Testis (tissue), 5 donors: ENCODE measurements around the gene TGFBR2. TPM values are rescaled to one million over a fixed set of nuclear protein-coding genes. Genes with fewer than 3 reads are reported as not detected.

Source experiments
- DNase-seq: peaks from one replicate; pipeline ENCODE4 v3.0.0-alpha.2; 2019
- H3K27ac ChIP-seq, 2 donors: fragments of 200-600 bp; sonication (generic); one replicate each; pipeline ENCODE4 v1.5.1; 2019
- H3K27me3 ChIP-seq: fragments of 200-600 bp; sonication (generic); one replicate; pipeline ENCODE4 v1.5.1; 2019
- H3K36me3 ChIP-seq: fragments of 200-600 bp; sonication (generic); one replicate; pipeline ENCODE4 v1.5.1; 2017; ENCODE audit warnings: low read depth; ENCODE audit errors: missing control alignments
- H3K4me1 ChIP-seq: fragments of 200-600 bp; sonication (generic); one replicate; pipeline ENCODE4 v1.5.1; 2019
- H3K4me3 ChIP-seq, 2 donors: fragments of 200-600 bp; sonication (generic); one replicate each; pipeline ENCODE4 v1.5.1; 2017 to 2019
- H3K9me3 ChIP-seq: fragments of 200-600 bp; sonication (generic); one replicate; pipeline ENCODE4 v1.5.1; 2017
- CTCF ChIP-seq, 3 experiments: fragments of 450-650 bp in 2 of 3; fragments of 200-600 bp in 1 of 3; sonication (generic) in 1 of 3; IDR thresholded peaks; one replicate each; pipeline ENCODE4 v1.5.1; 2016 to 2019; ENCODE audit warnings: antibody characterized with exemption in 3 of 3, mild to moderate bottlenecking in 2 of 3, moderate library complexity in 1 of 3
- POLR2A ChIP-seq: fragments of 450-650 bp; IDR thresholded peaks from one replicate; pipeline ENCODE4 v1.6.1; 2017; ENCODE audit warnings: antibody characterized with exemption, mild to moderate bottlenecking, moderate library complexity
- WGBS, 2 donors: methylation state at CpG; one replicate each; pipeline ENCODE4 v1.1.5; 2018; 5-methylcytosine and 5-hydroxymethylcytosine counted together
- intact Hi-C: fragments of 100-400 bp; cut with DNase I; formaldehyde crosslinking; loops from one replicate; pipeline ENCODE4 v1.15.1; 2023; ENCODE audit warnings: low total_unique reads
- long read RNA-seq, 2 donors: transcript quantifications; one replicate each; lab custom pipeline, GENCODE V29; 2026
- polyA plus RNA-seq: library from polyadenylated mRNA; stranded (reverse); fragments of 350-450 nt; fragmentation: Illumina TruSeq; extraction: RNeasy Lipid Tissue Mini Kit (QIAGEN cat#74804); gene quantifications from one replicate; pipeline ENCODE4 v1.2.3, GENCODE V29; 2014; ENCODE audit warnings: low read depth, low replicate concordance; ENCODE audit not compliant: insufficient read depth
- total RNA-seq, 2 donors: library from RNA; depleted of rRNA; stranded (reverse); fragments of >200 nt; gene quantifications; one replicate each; pipeline ENCODE4 v1.2.3, GENCODE V29; 2016

TGFBR2 gene
- total RNA-seq (10 to 100 TPM; 18.7 to 26.1 TPM), polyA plus RNA-seq (35.3 TPM)
- long read RNA-seq, donor 1, full-length matches to known transcripts, result 6 of 6 reads
- long read RNA-seq, donor 1, partial matches to known transcripts, result 0 of 6 reads
- long read RNA-seq, donor 1, other reads (novel, unspliced or antisense), result 0 of 6 reads
- long read RNA-seq, donor 2, full-length matches to known transcripts, result 9 of 9 reads
- long read RNA-seq, donor 2, partial matches to known transcripts, result 0 of 9 reads
- long read RNA-seq, donor 2, other reads (novel, unspliced or antisense), result 0 of 9 reads

- DNase-seq, result peak; percentile 89
- H3K4me1 ChIP-seq, result no peaks in the 10 kb centered on the region
- WGBS, 2 donors, result 0% methylated on average over 23 to 42 of the region's 71 CpGs
- TF ChIP-seq POLR2A (no peak), CTCF (IDR thresholded peaks at IDR 0.05) (peak in 2 of 3 experiments; percentile 17 to 20)
- peak within 1 kb of the TSS; percentile 92 to 93 for H3K27ac ChIP-seq
- H3K27me3 ChIP-seq, result no peaks in the 10 kb centered on the region
- H3K36me3 ChIP-seq, result no peaks in the 10 kb centered on the region
- H3K4me3 ChIP-seq, result peak within 1 kb of the TSS; percentile 83 to 98
- no peaks in the 10 kb centered on the region for H3K9me3 ChIP-seq
- intact Hi-C loops, result no loop called here
Observed at GRCh38 chr3:30606301-30607031, at the start of gene TGFBR2. Gene TGFBR2, plus strand, starts transcription at chr3:30606601. Its CDS starts 283 bp downstream, at chr3:30606884.

GRCh38 chr3:30557746-30558303 lies 48.6 kb upstream of the TGFBR2 start:
- 86 to 92% methylated on average over 1 of the region's 1 CpG for WGBS, 2 donors
- H3K36me3 ChIP-seq, result no peaks in the 10 kb centered on the region
- H3K27ac ChIP-seq, result no peak overlapping the region
- TF ChIP-seq POLR2A (no peak), CTCF (IDR thresholded peaks at IDR 0.05) (no peak)
- no peak overlapping the region for H3K4me3 ChIP-seq
- no peaks in the 10 kb centered on the region for H3K9me3 ChIP-seq
- no peaks in the 10 kb centered on the region for H3K4me1 ChIP-seq
- H3K27me3 ChIP-seq, result no peaks in the 10 kb centered on the region
- DNase-seq, result no peak
- intact Hi-C loops, result no loop called here

GRCh38 chr3:30563956-30564355 lies 42.4 kb upstream of the TGFBR2 start:
- Histone ChIP-seq H3K27me3 (no peaks in the 10 kb centered on the region), H3K4me3 (no peak overlapping the region), H3K9me3 (no peaks in the 10 kb centered on the region), H3K4me1 (no peaks in the 10 kb centered on the region), H3K36me3 (no peaks in the 10 kb centered on the region), H3K27ac (no peak overlapping the region)
- intact Hi-C loops, result no loop called here
- DNase-seq, result no peak
- 74 to 96% methylated on average over 1 of the region's 1 CpG for WGBS, 2 donors
- TF ChIP-seq CTCF (IDR thresholded peaks at IDR 0.05) (no peak), POLR2A (no peak)

- DNase-seq, result no peak
- Histone ChIP-seq H3K4me1 (no peaks in the 10 kb centered on the region), H3K9me3 (no peaks in the 10 kb centered on the region), H3K4me3 (no peak overlapping the region), H3K36me3 (no peaks in the 10 kb centered on the region), H3K27me3 (no peaks in the 10 kb centered on the region), H3K27ac (no peak overlapping the region)
- intact Hi-C loops, result no loop called here
- TF ChIP-seq CTCF (IDR thresholded peaks at IDR 0.05) (no peak), POLR2A (no peak)
- 96 to 97% methylated on average over 8 of the region's 8 CpGs for WGBS, 2 donors
Observed at GRCh38 chr3:30567139-30567753, 39.2 kb upstream of the TGFBR2 start.
